Measurements from ENCODE around the gene PCGF1. TPM values are rescaled to one million over a fixed set of nuclear protein-coding genes. Genes with fewer than 3 reads are reported as not detected.

PCGF1 gene
- polyA plus RNA-seq, 3 donors from 2014 or later, result 18.8 to 22.8 (median 19.5) TPM

DNA sequence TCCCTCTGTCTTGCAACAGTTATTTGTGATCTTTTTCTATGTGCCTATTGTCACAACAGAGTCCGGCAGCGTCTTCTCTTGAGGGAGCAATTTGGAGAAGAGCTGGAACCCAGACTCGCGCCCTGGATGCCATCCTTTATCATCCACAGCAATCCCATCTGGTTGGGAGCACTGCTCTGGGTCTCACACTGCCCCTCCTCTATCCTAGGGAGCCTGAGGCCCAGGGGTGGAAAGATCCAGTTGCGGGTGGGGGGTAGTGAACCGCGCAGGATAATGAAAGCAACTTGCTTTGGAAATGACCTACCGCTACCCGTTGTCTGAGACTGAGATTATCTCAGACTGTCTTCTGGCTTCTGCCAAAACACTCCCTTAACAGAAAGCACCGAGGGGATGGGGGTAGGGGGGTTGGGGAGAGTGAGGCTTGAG, 48.5 kb downstream of the PCGF1 start:
- Mint-ChIP-seq H3K9me3 (peaks cover 0 to 2% (median 0%) of the 10 kb centered on the region in 6 donors), H3K27ac (peak overlapping the region; percentile 87 to 100 (median 99)), H3K27me3 (ENCODE audit: low read depth in 3 of 3) (peaks cover 21 to 34% (median 24%) of the 10 kb centered on the region in 3 donors), H3K36me3 (no peaks in the 10 kb centered on the region), H3K4me1 (peaks cover 64 to 69% of the 10 kb centered on the region in 2 donors), H3K4me3 (peak overlapping the region; percentile 89 to 99 (median 94))
- DNase-seq, result no peak

DNA sequence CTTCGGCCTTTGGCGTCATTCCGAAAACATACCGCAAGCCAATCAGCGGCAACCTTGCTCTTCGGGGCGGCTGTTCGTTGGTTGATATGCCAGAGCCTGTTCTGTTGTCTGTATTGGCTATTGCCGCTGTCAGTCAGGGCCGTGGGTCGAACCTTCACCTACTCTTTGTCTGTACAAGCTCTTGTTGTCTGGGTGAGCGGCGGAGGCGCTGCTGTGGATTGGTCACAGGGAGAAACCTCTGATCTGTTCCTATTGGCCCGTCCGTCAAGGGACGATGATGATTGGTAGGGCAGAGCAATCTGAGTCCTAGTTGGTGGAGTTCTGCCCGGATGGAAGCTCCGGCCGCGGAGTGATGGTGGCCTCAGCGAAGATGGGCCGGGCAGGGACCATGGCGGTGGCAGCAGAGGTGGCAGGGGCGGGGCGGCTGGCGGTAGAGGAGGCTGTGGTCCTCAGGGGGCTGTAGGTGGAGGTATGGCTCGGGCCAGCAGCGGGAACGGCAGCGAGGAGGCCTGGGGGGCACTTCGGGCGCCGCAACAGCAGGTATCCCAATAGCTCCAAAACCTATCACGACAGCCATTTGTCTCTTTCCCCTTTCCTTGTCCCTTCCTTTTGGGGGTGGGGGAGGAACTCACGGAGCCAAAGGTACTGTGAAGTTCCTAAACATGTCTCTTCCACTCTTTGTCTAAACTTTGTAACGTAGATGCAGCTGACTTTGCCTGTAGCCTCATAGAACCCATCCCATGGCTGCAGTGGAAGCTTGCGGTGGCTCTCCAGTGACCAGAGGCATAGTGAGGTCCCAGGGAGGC, 49.2 kb downstream of the PCGF1 start, which contains the start of gene WBP1:
Gene WBP1, plus strand, starts transcription at position 307 of the 806 bp plus-strand sequence. Its CDS starts 165 bp downstream, at position 472.
- Mint-ChIP-seq H3K27ac (peak within 1 kb of the TSS; percentile 87 to 100 (median 99)), H3K4me1 (peaks cover 62 to 69% of the 10 kb centered on the region in 2 donors), H3K36me3 (no peaks in the 10 kb centered on the region), H3K27me3 (ENCODE audit: low read depth in 3 of 3) (peaks cover 21 to 33% (median 24%) of the 10 kb centered on the region in 3 donors), H3K4me3 (peak within 1 kb of the TSS; percentile 89 to 99 (median 94)), H3K9me3 (peaks cover 0 to 2% (median 0%) of the 10 kb centered on the region in 6 donors)
- peak; percentile 100 for DNase-seq

DNA sequence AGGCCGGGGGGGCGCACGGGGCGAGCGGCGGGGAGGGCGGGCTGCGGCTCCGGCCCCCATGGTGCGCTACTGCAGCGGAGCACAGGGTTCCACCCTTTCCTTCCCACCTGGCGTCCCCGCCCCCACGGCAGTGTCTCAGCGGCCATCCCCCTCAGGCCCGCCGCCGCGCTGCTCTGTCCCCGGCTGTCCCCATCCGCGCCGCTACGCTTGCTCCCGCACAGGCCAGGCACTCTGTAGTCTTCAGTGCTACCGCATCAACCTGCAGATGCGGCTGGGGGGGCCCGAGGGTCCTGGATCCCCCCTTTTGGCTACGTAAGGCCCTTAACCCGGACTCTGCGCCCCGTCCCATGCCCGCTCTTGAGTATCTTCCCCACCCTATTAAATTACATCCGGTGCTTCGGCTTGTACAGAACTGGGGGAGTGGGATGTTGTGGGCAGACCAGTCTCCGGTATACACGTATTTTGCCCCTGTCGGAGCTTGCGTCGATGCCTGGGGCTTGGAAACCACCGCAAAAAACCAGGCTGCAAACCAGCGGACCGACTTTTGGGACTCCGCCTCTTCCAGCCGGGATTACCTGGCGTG, 49.9 kb downstream of the PCGF1 start:
- Mint-ChIP-seq H3K9me3 (peaks cover 0 to 2% (median 0%) of the 10 kb centered on the region in 6 donors), H3K4me3 (peak overlapping the region; percentile 89 to 99 (median 94)), H3K36me3 (no peaks in the 10 kb centered on the region), H3K27me3 (ENCODE audit: low read depth in 3 of 3) (peaks cover 23 to 31% (median 24%) of the 10 kb centered on the region in 3 donors), H3K4me1 (peaks cover 63 to 69% of the 10 kb centered on the region in 2 donors), H3K27ac (peak overlapping the region; percentile 87 to 100 (median 99))
- DNase-seq, result peak; percentile 85 to 88 (median 88)

DNA sequence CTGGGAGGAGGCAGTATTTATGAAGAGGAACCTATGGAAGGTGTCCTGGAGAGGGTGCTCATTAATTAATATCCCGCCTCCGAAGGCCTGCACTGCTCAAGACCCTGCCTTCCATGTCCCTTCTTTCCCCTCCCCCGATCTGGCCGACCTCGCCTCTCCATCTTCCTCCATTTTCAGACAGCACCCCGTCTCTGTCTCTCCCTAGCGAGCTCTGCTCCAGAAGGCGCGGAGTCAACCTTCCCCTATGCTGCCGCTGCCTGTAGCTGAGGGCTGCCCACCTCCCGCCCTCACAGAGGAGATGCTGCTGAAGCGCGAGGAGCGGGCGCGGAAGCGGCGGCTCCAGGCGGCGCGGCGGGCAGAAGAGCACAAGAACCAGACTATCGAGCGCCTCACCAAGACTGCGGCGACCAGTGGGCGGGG, 50.4 kb downstream of the PCGF1 start:
- H3K4me1 Mint-ChIP-seq, result peaks cover 68 to 74% of the 10 kb centered on the region in 2 donors
- H3K36me3 Mint-ChIP-seq, result no peaks in the 10 kb centered on the region
- peak overlapping the region; percentile 87 to 100 (median 98) for H3K27ac Mint-ChIP-seq
- H3K27me3 Mint-ChIP-seq (ENCODE audit: low read depth in 3 of 3), result peaks cover 28 to 35% (median 28%) of the 10 kb centered on the region in 3 donors
- DNase-seq, result no peak
- peaks cover 0 to 2% (median 0%) of the 10 kb centered on the region in 6 donors for H3K9me3 Mint-ChIP-seq
- H3K4me3 Mint-ChIP-seq, result peak overlapping the region; percentile 89 to 99 (median 94)

Other genes with a start within 250 kb of the PCGF1 start
- not detected for gene SLC4A5, start 164.3 kb downstream of the PCGF1 start, polyA plus RNA-seq
- gene DCTN1, start 127.4 kb downstream of the PCGF1 start, polyA plus RNA-seq, result 100 to 1,000 TPM in 1 of 3 donors, 10 to 100 TPM in 2; 38.0 to 106 (median 50.9) TPM
- gene C2orf81, start 86.1 kb downstream of the PCGF1 start, polyA plus RNA-seq, result 1 to 10 TPM in 2 of 3 donors, not detected in 1; 1.6 TPM
- 10 to 100 TPM; 38.0 to 94.8 (median 47.7) TPM for gene WDR54, start 86.0 kb downstream of the PCGF1 start, polyA plus RNA-seq
- gene RTKN, start 65.8 kb downstream of the PCGF1 start, polyA plus RNA-seq, result 10 to 100 TPM in 1 of 3 donors, 1 to 10 TPM in 2; 5.8 to 10.8 (median 8.4) TPM
- 10 to 100 TPM in 1 of 3 donors, 1 to 10 TPM in 2; 3.9 to 11.1 (median 9.3) TPM for gene INO80B, start 52.6 kb downstream of the PCGF1 start, polyA plus RNA-seq
- 10 to 100 TPM; 45.6 to 56.1 (median 54.0) TPM for gene WBP1, start 49.3 kb downstream of the PCGF1 start, polyA plus RNA-seq
- gene MOGS, start 42.3 kb downstream of the PCGF1 start, polyA plus RNA-seq, result 10 to 100 TPM; 45.1 to 73.5 (median 46.7) TPM
- 100 to 1,000 TPM in 2 of 3 donors, 10 to 100 TPM in 1; 83.8 to 152 (median 119) TPM for gene MRPL53, start 35.0 kb downstream of the PCGF1 start, polyA plus RNA-seq
- gene CCDC142, start 24.7 kb downstream of the PCGF1 start, polyA plus RNA-seq, result 10 to 100 TPM in 1 of 3 donors, 1 to 10 TPM in 2; 4.1 to 16.6 (median 4.4) TPM
- gene TTC31, start 24.6 kb downstream of the PCGF1 start, polyA plus RNA-seq, result 10 to 100 TPM; 15.9 to 35.1 (median 31.9) TPM
- not detected for gene LBX2, start 8.1 kb downstream of the PCGF1 start, polyA plus RNA-seq
- gene TLX2, start 6.8 kb upstream of the PCGF1 start, polyA plus RNA-seq, result not detected
- gene DQX1, start 18.5 kb upstream of the PCGF1 start, polyA plus RNA-seq, result not detected
- 100 to 1,000 TPM; 107 to 126 (median 118) TPM for gene AUP1, start 22.0 kb upstream of the PCGF1 start, polyA plus RNA-seq
- 10 to 100 TPM; 26.5 to 27.2 (median 27.0) TPM for gene HTRA2, start 22.2 kb upstream of the PCGF1 start, polyA plus RNA-seq
- under 1 TPM in 2 of 3 donors, not detected in 1; 0.19 to 0.22 TPM for gene LOXL3, start 46.2 kb upstream of the PCGF1 start, polyA plus RNA-seq
- 10 to 100 TPM; 18.4 to 42.7 (median 28.4) TPM for gene DOK1, start 47.0 kb upstream of the PCGF1 start, polyA plus RNA-seq
- gene M1AP, start 140.6 kb upstream of the PCGF1 start, polyA plus RNA-seq, result not detected
- 1 to 10 TPM; 3.7 to 9.5 (median 6.7) TPM for gene SEMA4F, start 146.6 kb upstream of the PCGF1 start, polyA plus RNA-seq

All from immature natural killer cell (primary cell).